IPS-NIHi7 (cell line): Measurements from ENCODE around the gene ATP6V1F.
A peak's percentile ranks its signal among the peaks of the same experiment; 100 is the strongest.

Source experiments
- DNase-seq: peaks from one replicate; pipeline ENCODE4 v3.0.0; 2012; ENCODE audit warnings: mixed read lengths; ENCODE audit errors: extremely low spot score

The ATP6V1F gene

GRCh38 chr7:128867842-128868623, 5.4 kb downstream of the ATP6V1F start:
- DNase-seq, result no peak

- DNase-seq, result no peak
Measured at GRCh38 chr7:128868624-128869137, 6.0 kb downstream of the ATP6V1F start.

- DNase-seq, result no peak
Measured at GRCh38 chr7:128869138-128869943, 6.7 kb downstream of the ATP6V1F start.

GRCh38 chr7:128869944-128870285, 7.3 kb downstream of the ATP6V1F start:
- no peak for DNase-seq

- DNase-seq, result no peak
Measured at GRCh38 chr7:128871050-128871449, 8.4 kb downstream of the ATP6V1F start.

- DNase-seq, result no peak
Measured at GRCh38 chr7:128872394-128872824, 9.8 kb downstream of the ATP6V1F start.

GRCh38 chr7:128873234-128873633, 10.6 kb downstream of the ATP6V1F start:
- DNase-seq, result no peak

- no peak for DNase-seq
Measured at GRCh38 chr7:128874140-128875031, 11.7 kb downstream of the ATP6V1F start.

GRCh38 chr7:128875523-128875948, 12.9 kb downstream of the ATP6V1F start:
- no peak for DNase-seq

- no peak for DNase-seq
Measured at GRCh38 chr7:128876127-128876526, 13.5 kb downstream of the ATP6V1F start.

- no peak for DNase-seq
Measured at GRCh38 chr7:128876586-128876977, 13.9 kb downstream of the ATP6V1F start.

GRCh38 chr7:128876978-128877755, 14.5 kb downstream of the ATP6V1F start:
- DNase-seq, result no peak

GRCh38 chr7:128877756-128878120, 15.1 kb downstream of the ATP6V1F start:
- DNase-seq, result no peak

- no peak for DNase-seq
Measured at GRCh38 chr7:128878226-128879105, 15.8 kb downstream of the ATP6V1F start.

GRCh38 chr7:128879461-128879938, 16.8 kb downstream of the ATP6V1F start:
- no peak for DNase-seq

- DNase-seq, result peak; percentile 94
Measured at GRCh38 chr7:128879939-128880746, 17.5 kb downstream of the ATP6V1F start.

GRCh38 chr7:128880791-128881457, 18.3 kb downstream of the ATP6V1F start:
- no peak for DNase-seq

- DNase-seq, result no peak
Measured at GRCh38 chr7:128881458-128882125, 18.9 kb downstream of the ATP6V1F start.
